Stimulated activated CD8-positive, alpha-beta memory T cell treated with anti-CD3 and anti-CD28 coated beads, Interleukin-7, amount 100 ng/mL, for 24 hours (primary cell): ENCODE measurements around the gene CDKN2B.
"Not testable (repeated sequence)": the region's sequence is repeated elsewhere in the genome, so short reads cannot be mapped to it uniquely, and the experiment has no call there.

Source experiments
- DNase-seq: peaks from one replicate; pipeline ENCODE4 v3.0.0-alpha.2; 2020; ENCODE audit warnings: low read depth

CDKN2B gene

DNA sequence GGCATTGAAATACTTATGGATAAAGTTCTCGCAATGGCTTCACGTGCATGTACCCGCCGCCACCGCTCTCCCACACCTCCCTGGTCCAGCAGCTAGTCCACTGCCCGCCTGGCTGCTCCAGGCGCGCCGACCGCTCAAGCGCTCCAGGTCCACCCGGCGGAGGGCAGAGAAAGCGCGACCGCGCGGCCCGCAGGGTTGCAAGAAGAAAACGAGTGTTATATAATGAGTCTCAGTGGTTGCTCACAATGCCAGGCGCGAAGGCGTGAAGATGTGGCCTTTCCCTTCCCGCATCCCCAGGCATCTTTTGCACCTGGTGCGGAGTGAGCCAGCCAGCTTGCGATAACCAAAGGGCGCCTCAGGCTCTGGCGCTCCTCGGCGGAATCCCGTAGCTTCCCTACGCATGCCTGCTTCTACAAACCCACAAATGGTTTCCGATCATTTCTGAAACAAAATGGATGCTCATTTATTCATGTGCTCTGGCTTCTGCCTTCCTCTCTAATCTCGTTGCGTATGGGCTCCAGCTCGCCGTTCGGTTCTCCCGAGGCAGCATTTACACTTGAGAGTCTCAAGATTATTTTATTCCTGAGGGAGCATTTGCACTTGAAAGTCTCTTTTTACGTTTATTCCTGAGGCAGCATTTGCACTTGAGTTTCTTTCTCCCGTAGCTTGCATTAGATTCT is 40.6 kb downstream of the CDKN2B start:
- no peak for DNase-seq

DNA sequence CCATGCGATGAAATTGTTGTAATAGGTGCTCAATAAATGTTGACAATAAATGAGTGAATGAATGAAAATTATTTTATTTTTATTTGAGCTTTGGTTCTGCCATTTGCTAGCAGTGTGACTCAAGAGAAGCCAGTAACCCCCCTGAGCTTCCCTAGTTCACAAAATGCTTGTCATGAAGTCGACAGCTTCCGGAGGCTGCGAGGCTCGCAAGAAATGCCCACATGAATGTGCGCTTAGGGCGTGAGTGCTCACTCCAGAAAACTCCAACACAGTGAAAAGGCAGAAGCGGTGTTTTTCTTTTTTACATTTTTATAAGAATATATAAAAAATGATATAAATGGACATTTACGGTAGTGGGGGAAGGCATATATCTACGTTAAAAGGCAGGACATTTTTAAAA is 41.4 kb downstream of the CDKN2B start:
- DNase-seq: no peak

DNA sequence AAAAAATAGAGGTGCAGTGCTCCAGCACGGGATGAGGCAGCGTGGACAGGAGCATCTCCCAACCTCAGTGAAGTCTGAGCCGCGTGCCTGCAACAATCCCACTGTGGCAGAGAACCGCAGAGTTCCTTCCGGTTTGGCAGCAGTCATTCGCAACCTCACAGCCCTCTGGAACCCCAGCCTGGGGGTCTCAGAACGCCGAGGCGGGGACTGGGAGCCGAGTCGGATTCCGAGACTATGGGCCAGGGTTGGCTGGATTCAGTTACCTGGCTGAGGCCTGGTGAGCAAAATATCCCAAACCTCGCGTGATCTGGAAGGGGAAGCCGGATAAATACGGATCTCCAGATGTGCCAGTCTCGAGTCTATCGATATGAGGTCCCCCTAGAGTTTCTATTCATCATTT is 41.9 kb downstream of the CDKN2B start:
- DNase-seq: no peak

DNA sequence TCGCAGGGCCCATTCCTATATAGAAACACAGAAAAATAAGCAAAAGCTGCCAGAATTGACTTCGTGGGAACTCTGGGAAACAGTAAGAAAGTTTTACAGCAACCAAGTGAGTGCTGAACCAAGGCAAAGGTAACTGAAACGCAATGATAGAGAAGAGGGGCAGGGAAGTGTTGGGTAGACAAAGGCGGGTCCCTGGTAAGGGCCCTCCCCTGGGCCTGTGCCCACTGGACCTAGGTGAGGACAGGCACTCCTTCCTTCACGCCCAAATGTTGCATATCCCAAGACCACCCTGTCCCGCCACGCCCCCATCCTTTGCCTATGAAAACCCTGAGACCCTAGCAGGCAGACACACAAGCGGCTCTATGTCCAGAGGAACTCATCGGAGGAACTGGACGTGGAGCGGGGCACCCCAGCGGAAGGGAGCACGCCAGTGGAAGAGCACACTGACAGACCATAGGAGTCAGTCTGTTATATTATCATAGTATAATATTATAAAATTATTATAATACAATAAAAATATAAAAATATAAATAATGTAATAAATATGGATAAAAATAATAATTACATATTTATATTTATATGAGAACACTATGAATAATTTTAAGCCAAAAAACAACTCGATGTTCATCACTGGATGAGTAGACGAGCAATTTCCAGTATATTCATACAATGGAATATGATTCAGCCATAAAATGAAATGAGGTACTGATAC is 42.8 kb downstream of the CDKN2B start:
- DNase-seq: no peak

DNA sequence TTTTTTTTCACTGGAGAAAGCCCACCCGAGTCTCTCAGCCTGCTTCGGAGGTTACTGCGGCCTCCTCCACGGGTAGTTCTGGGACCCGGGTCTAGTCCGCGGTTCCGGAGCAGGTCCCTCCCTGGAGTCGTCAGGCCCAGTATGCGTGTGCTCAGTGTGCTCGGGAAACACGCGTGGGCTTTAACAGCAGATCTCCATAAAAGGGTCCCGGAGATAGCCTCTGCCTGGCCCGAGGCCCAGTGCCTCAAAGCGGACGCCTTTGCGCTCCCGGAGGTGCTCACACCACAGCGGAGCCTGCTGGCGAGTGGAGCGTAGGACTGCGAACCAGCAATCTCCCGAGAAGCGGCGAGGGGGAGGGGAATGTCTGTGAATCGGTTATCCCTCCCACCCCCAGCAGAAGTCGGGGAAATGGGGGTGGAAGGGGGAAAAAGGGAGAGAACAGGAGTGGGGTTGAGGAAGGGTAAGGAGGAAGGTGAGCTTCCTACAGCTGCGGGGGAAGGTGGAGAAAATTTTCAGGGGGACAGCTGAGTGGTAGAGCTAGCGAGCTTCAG is 43.6 kb downstream of the CDKN2B start:
- DNase-seq: no peak

DNA sequence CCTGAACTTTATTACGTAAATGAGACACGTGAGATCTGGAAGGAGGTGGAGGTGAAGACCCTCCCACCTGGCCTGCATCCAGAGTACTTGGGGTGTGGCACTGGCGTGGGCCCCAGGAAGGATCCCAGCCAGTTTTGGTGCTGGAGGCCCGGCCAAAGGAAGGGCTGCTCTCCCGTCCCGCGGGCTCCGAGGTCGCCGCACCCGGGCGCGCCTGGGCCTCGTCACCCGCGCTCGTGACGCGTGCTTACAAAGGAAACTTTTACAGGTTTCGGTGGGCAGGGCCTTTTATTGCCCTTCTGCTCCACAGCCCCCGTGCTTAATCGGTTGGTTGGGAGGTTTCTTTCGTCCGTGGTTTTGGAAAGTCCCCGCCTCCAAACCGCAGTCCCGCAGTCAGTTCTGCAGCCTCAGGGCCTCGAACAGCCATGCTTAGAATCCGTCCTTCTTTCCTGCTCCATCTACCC is 44.1 kb downstream of the CDKN2B start:
- peak; percentile 30 for DNase-seq

DNA sequence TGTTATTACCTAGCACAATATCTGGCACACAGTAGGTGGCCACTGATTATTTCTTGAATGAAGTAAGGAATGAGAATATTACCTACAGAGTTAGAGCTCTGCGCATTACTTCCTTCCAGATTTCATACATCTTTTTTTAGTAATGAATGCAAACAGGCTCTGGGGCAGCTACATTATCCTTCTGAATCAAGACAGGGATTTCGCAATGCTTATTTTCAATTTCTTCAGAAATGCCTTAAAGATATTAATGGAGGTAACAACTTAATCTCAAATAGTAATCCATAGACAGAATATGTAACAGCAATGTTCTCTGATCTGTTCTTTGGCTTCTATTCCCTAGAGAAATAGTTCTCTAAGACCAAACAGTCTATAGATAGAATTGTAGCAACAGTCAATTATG is 47.5 kb downstream of the CDKN2B start:
- DNase-seq: no peak

DNA sequence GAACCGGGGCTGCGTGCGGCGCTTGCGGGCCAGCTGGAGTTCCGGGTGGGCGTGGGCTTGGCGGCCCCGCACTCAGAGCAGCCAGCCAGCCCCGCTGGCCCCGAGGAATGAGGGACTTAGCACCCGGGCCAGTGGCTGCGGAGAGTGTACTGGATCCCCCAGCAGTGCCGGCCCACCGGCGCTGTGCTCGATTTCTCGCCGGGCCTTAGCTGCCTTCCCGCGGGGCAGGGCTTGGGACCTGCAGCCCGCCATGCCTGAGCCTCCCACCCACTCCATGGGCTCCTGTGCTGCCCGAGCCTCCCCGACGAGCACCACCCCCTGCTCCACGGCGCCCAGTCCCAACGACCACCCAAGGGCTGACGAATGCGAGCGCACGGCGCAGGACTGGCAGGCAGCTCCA is 49.8 kb downstream of the CDKN2B start:
- DNase-seq: not testable (repeated sequence)

DNA sequence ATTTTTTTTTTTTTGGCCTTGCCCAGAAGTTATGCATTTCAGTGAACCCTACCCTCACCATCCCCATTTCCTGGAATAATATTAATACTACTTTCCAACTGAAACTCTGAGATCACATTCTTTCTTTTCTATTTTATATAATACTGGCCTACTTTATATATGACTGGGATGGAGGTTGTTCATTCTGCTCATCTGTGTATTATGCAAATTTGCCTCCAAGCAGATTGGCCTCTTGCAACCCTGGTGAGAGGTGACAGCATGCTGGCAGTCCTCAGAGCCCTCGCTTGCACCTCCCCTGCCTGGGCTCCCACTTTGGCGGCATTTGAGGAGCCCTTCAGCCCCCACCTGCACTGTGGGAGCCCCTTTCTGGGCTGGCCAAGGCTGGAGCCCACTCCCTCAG is 50.3 kb downstream of the CDKN2B start:
- no peak for DNase-seq
